HG03108 (cell line): ENCODE results near the gene JAG2.

Experiments used
- ATAC-seq: cut with Tn5 transposase; IDR thresholded peaks from one replicate; pipeline ENCODE4 v1.9.1; 2021; ENCODE audit warnings: moderate library complexity; ENCODE audit not compliant: unreplicated experiment

JAG2 gene

DNA sequence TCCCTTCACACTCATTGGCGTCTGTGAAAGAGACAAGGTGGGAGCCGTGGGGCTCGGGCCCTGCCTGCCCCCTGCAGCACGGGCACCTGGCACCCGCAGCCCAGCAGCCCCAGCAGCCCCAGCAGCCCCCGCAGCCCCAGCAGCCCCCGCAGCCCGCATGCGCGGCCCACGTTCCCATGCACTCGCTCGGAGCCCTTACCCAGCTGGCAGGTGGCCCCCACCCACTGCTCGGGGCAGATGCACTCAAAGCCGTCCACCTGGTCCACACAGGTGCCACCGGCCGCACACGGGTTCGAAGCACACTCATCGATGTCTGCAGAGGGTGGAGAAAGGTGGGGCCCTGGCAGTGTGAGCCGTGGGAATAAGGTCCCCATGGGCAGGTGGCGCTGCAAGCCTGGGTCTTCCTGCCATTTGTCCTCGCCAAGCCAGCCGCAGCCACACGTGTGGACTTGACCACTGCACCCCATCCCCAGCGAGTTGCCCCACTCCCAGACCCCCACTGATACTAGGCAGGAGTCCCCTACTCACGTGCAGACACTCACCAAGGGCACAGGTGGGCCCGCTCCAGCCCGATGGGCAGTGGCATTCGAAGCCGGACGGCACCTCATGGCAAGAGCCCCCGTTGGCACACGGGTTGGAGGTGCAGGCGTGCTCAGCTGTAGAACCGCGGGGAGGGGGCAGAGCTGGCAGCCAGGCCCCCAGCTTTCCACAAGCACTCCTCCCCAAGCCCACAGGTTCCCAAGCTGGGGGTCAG lies 17.3 kb downstream of the JAG2 start:
- no peak for ATAC-seq

DNA sequence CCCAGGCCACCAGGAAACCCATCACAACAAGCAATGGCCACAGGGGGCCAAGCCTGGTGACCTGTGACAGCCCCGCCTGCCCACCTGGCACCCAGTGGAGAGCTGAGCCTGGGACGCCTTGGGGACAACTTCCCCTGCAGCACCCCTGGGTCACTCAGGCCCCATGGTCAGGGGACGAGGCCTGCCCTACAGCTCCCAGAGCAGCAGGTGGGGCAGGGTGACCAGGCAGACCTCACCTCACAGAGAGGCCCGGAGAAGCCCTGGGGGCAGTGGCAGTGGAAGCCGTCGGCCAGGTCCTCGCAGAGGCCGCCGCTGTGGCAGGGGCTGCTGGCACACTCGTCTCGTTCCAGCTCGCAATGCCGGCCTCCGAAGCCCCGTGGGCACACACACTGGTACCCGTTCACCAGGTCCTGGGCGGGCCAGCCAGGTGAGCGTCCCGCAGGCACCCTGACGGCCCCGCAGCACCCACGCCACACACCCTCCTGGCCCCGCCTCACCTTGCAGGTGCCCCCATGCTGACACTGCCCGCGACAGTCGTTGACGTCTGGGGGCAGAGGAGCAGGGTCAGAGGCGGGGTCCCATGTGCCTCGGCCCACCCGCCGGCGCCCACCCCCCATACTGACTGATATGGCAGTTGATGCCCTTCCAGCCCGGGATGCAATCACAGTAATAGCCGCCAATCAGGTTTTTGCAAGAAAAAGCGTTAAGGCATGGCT lies 18.1 kb downstream of the JAG2 start:
- no peak for ATAC-seq

DNA sequence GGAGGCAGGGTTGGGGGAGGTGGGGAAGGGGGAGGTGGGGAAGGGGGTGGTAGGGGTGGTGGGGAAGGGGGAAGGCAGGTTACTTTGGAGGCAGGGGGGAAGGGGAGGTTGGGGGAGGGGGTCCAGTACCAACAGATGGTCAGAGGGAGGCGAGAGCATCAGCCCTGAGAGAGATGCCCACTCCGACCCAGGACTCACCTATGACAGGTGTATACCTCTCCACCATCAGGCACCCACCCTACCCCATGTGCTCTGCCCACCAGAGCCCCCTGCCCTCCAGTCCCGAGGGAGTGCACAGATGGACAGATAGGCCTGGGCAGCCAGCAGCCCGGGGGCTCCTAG lies 18.6 kb downstream of the JAG2 start:
- ATAC-seq: no peak

DNA sequence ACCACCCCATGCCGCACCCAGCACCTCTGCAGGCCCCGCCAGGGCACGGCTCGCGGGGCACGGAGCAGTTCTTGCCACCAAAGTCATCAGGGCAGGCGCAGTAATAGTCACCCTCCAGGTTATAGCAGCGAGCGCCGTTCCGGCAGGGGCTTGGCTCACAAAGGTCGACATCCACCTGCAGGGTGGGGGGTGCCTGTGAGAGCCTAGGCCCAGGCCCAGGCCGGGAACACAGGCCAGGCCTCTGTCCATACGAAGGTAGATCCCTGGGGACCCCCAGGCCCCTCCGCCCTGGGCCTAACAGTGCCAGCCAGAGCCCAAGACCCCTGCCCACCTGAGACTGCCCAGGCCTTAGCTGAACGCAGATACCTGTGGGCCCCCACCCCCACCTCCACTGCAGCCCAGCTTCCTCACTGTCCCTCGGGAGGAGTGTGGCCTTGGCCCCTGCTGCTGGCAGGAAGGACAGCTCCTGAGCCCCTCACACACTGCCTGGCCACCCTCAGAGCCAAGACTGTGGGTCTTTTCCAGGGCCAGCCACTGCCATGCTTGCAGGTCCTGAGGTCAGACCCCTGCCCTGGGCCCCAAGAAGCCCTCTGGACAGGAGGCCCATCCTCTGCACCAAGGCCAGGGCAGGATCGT lies 19.3 kb downstream of the JAG2 start:
- ATAC-seq: no peak

DNA sequence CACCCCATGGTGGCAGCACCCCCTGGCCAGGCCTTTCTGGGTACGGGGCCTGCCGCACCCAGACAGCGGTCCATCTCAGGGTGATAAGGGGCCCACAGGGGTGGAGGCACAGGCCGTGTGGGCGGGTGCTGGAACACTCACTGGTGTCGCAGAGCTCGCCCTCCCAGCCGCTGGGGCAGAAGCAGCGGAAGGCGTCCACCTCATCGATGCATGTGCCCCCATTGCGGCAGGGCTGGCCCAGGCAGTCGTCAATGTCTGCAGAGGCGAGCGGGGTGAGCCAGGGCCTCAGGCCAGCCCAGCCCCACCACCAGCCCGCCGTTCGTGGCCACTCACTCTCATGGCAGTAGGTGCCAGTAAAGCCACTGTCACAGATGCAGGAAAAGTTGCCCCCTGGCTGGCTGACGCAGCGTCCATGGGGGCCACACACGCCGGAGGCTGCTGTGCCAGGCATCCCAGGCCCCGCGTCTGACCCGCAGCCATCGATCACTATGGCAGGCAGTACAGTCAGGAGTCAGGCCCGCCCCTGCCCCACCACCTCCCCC lies 19.9 kb downstream of the JAG2 start:
- no peak for ATAC-seq

DNA sequence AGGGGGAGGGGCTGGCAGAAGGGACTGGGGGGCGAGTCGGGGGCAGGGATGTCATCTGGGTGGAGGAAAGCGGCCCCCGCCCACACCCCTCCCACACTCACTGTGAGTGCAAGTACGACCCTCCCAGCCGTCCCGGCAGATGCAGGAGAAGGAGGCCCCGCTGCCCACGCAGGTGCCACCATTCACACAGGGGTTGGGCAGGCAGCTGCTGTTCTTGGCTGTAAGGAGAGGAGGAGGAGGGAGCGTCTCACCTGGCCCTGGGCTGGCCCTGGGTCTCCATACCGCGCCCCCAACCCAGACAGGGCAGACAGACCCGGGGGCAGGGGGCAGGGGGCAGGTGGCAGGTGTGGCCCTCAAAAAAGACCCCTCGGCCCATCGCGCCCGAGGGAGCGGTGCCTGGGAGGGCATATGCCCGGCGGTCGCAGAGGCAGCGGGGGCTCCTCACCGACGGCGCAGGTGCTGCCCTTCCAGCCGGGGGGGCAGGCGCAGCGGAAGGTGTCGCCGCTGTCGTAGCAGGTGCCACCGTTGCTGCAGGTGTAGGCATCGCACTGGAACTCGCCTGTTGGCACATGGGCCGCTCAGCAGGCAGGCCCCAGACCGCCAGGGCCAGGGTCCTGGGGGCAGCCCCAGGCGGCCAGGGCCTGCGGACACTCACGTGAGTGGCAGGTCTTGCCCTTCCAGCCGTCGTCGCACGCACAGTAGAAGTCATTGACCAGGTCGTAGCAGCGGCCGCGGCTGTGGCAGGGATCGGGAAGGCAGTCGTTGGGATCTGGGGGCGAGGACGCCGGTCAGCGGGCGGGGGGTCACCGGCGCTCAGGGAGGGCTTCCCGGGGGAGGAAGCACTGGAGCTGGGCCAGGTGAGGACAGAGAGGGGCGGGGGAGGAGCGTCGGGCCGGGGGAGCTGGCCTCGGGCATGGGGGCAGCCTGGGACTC lies 20.6 kb downstream of the JAG2 start:
- ATAC-seq: no peak

DNA sequence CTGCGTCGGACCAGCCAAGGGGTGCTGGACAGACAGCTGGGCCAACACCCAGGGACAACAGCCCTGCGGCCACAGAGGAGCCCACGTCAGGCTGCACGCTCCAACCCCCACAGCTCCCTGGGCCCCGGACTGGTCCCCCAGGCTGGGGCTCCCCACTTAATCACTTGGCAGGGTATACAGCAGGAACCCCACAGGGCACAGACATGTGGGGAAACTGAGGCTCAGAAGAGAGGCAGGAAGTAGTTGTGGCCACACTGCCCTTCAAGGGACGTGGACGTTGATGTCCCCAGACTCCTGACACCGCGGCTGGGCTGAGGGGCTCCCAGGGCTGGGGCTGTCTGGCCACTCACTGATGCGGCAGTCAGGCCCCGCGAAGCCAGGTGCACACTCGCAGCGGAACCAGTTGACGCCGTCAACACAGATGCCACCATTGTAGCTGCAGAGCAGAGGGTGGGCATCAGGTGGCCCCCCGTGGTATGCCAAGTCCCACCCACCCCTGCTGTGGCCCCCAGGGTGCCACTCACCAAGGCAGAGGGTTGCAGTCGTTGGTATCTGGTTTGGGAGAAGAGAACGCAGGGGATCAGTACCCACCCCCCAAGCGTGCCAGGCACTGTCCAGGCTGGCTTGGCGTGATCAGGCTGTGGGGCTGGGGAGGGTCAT lies 21.5 kb downstream of the JAG2 start:
- ATAC-seq: no peak

DNA sequence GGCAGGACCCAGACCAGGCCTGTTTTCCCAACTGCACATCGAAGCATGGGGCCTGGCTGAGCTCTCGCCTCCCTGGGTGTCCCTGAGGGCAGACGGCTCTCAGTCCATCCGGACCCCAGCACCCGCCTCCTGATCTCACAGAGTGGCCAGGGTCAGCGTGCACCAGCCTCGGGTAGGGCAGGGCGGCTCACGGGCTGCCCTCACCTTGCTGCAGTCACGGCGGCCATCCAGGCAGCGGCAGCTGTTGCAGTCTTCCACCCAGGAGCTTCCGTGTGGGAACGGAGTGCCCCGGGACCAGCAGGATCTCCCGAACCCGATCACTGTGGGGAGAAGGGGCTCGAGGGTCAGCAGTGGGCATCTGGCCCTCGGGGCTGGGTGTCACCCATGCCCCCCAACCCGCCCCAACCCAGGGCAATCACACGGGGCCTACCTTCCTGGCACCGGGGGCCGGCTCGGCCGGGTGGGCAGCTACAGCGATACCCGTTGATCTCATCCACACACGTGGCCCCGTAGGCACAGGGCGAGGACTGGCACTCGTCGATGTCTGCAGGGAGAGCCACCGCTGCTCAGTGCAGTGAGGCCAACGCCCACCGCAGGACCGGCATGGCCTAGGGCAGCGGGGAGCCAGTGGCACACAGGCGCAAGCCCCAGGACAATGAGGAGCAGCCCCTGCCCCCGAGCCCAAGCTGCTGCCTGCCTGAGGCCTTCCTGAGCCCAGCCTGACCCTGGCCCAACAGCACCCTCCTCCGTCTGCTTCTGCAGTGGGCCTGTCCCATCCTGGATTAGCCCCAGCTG lies 22.2 kb downstream of the JAG2 start:
- no peak for ATAC-seq

DNA sequence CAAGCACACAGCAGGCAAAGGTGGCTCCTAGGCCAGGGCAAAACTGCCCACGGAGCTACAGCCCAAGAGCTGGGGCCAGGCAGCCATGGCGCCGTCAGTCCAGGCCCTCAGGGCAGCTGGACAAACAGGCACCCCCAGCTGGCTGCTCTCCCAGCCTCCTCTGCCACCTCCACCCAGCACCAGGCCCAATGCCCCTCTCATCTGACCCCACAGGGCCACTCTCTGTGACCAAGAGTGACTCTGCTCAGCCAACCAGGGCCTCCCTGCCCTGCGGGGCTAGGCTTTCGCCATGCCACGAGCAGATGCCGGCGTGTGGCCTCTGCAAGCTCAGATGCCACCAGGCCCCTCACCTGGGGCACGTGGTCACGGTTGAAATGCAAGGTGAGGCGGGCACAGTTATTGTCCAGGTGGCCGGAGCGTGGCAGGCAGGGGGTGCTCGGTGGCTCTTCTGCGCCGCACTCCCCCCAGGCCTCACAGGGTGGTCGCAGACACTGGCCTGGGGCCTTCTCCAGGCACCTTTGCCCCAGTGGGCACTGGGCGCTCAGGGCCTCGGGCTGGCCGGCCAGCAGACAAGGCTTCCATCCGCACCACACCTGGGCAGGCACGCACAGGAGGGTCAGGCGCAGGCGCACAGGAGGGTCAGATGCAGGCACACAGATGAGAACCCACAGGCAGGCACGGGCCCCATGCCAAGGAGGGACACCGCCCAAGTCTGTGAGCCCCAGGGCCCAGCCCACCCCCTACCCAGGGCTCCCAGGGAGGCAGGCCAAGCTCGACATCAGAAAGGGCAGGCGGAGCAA lies 23.0 kb downstream of the JAG2 start:
- no peak for ATAC-seq

DNA sequence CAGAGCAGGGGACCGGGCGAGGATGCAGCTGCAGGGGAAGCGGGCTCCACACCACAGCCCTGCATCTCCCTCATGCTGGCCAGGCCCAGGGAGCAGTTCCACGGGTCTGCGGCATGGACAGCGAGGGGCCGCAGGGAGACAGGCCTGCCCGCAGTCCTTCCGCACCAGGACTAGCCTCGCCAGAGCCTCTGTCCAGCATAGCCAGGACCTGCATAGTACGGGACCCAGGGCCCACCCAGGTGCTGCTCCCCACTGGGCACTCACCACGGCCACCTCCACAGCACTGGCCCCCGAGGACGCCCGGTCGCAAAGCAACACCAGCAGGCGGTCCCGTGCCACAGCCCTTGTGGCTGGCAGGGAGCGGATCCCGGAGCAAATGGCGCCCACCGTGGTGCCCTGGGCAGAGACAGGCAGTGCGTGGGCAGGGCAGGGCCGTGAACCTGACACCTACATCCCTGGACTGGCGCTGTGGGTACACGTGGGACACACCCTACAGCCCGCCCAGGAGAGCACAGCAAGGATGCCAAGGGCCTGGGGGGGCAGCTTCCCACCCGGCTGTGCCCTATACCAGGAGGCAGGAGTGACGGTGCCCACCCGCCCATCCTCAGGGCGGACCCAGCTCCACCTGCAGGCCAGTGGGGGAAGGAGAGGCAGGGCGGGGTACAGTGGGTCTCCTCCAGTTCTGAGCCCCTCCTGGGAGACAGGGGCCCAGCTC lies 23.8 kb downstream of the JAG2 start:
- ATAC-seq: no peak

DNA sequence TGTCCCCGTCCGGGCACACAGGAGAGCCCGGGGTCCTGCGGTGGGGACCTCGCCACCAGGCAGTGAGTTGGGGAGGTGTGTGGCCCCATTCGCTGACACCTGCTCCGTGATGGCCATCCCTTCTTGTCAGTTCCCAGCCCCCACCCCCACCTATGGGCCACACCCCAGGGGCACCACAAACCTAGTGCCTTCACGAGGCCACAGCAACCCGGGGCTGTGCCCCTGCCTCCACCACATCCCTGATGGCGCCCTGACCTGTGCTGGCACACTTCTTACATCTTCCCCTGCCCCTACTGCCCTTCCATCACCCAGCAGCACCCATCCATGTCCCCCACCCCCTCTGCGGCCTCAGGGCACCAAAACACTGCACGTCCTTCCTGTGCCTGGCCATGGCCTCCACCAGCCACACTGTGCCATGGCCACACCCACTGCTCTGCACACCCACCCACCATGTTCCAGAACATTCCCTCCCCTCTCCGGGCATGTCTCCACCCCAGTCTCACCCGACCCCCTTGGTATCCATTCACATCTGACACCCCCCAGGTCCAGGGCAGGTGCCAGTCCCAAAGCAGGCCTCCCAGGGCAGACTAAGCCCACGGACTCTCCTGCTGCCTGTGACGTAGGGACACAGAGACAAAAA lies 24.4 kb downstream of the JAG2 start:
- no peak for ATAC-seq

DNA sequence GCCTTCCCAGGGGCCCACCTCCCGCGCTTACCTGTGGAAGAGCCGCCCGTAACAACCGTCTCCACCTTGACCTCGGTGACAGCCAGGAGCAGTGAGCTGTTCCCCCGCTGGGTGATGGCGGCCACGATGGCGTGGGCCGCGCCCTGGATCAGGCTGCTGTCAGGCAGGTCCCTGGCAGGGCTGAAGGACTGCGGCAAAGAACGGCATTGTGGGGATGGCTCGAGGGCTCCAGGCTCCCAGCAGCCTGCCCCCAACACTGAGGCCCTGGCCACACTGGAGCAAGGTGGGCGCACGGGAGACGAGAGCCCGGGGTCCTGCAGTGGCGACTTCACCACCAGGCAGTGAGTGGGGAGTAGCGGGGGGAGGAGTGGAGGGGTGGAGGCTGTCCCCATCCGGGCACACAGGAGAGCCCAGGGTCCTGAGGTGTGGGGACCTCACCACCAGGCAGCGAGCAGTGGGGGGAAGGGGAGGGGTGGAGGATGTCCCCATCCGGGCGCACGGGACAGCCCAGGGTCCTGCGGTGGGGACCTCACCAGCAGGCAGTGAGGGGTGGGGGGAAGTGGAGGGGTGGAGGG lies 25.0 kb downstream of the JAG2 start:
- no peak for ATAC-seq

DNA sequence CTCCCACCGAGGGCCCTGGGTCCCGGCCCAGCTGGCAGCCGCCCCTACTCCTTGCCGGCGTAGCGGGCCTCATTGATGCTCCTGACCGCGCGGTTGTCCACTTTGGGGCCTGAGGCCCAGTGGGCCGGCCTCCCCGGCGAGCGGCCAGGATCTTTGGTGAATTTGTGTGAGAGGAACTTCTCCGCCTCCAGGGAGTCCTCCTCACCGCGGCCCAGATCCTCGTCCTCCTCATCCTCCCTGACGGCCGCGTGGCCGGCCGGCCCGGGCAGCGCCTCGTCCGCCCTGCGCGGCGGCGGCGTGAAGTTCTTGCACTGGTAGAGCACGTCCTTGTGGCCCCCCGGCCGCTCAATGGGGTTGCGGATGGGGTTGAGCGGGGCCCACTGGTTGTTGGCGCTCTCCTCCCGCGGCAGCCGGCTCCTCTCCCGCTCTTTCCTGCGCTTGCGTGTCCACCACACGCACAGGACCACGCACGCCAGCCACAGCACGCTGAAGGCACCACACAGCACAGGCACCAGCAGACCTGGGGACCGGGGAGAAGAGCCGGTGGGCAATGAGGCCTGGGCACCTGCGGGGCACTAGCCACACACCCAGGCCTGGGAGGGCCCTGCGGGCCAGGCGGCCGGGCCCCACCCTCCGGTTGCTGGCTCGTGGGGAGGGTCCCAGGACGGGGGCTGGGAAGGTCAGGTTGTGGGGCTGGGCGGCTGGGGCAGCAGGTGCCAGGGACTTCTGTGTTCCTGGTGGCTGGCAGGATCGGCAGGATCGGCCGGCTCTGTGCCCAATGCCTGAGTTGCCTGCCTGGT lies 25.7 kb downstream of the JAG2 start:
- ATAC-seq: no peak

DNA sequence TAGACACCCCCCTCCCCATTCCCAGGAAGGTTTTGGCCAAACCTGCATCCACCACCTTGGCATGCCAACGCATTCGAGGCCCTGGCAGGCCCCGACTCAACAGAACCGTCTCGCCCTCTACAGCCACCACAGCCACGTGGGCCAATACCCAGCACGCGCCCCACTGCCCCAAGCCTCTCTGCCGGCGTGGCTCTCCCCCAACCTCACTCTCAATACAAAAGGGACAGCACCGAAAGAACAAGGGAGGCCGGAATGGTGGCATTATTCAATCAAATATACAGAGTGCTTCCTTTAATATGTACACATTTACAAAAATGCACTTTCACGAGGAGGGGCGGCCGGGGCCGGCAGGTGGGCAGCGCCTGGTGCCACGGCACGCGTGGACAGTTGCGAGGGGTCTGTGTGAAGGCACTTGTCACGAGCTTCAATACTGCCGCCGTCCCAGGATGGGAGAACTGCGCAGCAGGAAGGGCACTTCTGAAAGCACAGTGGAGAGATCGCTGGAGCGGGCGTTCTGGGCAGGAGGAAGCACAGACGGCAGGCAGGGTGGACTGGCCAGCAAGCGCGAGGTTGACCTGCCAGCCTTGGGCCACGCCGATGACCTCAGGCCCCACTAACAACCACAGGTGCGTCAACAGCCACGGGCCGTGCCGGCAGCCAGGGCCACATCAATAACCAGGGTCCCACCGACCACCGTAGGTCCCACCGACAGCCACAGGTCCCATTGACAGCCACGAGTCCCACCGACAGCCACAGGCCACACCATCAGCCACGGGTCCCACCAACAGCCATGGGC lies 26.9 kb downstream of the JAG2 start:
- ATAC-seq: no peak

DNA sequence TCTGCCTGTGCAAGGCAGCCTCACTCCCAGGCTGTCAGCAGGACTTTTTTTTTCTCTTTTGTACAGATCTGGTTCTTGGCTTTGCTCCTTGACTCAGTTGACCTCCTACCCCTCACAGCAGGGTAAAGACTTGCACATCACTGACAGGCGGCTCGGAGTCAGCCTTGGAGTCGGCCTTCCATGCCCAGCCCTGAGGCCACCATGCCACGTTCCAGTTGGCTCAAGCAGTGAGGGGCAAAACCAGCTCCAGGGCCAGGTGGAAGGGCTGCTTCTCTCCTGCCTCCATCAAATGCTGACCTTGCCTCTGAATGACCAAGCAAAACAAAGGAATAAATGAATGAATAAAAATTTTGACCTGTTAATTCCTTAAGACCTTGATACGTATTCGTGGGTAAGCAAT lies 27.6 kb downstream of the JAG2 start:
- no peak for ATAC-seq

DNA sequence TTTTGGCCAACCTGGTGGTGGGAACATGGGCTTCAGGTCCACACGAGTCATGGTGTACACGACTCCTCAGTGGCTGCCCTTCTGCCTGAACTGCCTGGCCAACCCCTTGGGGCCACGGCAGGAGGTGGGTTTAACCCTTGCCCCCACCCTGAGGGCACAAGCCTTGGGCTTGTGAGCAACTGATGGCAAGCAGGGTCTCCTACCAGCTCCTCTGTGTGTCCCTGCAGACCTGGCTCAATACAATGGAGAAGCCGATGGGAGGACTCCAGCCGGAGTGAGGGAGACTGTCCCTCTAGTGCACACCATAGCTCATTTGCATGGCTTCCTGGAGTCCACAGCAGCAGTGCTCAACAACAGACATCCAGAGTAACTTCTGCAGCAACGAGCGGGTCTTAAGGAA lies 28.0 kb downstream of the JAG2 start:
- no peak for ATAC-seq
